Measurements from ENCODE around the gene TSPAN5.

TSPAN5 gene

GRCh38 chr4:98700656-98701055 lies 42.2 kb upstream of the TSPAN5 start:
- TF ChIP-seq ZNF565 (CRISPR knock-in tag; conservative IDR thresholded peaks at IDR 0.05; ENCODE audit: low read depth): no peak
- no peak for TF ChIP-seq ARNTL (CRISPR knock-in tag; IDR thresholded peaks at IDR 0.05; ENCODE audit: borderline replicate concordance, low read depth)
- TF ChIP-seq ZFP3 (CRISPR knock-in tag; IDR thresholded peaks at IDR 0.05): no peak
- TF ChIP-seq ZNF70 (CRISPR knock-in tag; IDR thresholded peaks at IDR 0.05): no peak
- TF ChIP-seq ZFP30 (CRISPR knock-in tag; IDR thresholded peaks at IDR 0.05): no peak
- TF ChIP-seq ZC3H10 (CRISPR knock-in tag; IDR thresholded peaks at IDR 0.05): no peak
- TF ChIP-seq ESRRG (CRISPR knock-in tag; IDR thresholded peaks at IDR 0.05): no peak
- TF ChIP-seq, protein P1, sequence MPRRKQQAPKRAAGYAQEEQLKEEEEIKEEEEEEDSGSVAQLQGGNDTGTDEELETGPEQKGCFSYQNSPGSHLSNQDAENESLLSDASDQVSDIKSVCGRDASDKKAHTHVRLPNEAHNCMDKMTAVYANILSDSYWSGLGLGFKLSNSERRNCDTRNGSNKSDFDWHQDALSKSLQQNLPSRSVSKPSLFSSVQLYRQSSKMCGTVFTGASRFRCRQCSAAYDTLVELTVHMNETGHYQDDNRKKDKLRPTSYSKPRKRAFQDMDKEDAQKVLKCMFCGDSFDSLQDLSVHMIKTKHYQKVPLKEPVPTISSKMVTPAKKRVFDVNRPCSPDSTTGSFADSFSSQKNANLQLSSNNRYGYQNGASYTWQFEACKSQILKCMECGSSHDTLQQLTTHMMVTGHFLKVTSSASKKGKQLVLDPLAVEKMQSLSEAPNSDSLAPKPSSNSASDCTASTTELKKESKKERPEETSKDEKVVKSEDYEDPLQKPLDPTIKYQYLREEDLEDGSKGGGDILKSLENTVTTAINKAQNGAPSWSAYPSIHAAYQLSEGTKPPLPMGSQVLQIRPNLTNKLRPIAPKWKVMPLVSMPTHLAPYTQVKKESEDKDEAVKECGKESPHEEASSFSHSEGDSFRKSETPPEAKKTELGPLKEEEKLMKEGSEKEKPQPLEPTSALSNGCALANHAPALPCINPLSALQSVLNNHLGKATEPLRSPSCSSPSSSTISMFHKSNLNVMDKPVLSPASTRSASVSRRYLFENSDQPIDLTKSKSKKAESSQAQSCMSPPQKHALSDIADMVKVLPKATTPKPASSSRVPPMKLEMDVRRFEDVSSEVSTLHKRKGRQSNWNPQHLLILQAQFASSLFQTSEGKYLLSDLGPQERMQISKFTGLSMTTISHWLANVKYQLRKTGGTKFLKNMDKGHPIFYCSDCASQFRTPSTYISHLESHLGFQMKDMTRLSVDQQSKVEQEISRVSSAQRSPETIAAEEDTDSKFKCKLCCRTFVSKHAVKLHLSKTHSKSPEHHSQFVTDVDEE (CRISPR knock-in tag; IDR thresholded peaks at IDR 0.05): no peak
- TF ChIP-seq, protein P2, sequence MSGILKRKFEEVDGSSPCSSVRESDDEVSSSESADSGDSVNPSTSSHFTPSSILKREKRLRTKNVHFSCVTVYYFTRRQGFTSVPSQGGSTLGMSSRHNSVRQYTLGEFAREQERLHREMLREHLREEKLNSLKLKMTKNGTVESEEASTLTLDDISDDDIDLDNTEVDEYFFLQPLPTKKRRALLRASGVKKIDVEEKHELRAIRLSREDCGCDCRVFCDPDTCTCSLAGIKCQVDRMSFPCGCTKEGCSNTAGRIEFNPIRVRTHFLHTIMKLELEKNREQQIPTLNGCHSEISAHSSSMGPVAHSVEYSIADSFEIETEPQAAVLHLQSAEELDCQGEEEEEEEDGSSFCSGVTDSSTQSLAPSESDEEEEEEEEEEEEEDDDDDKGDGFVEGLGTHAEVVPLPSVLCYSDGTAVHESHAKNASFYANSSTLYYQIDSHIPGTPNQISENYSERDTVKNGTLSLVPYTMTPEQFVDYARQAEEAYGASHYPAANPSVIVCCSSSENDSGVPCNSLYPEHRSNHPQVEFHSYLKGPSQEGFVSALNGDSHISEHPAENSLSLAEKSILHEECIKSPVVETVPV (CRISPR knock-in tag; IDR thresholded peaks at IDR 0.05): no peak
- TF ChIP-seq CSDC2 (CRISPR knock-in tag; IDR thresholded peaks at IDR 0.05): no peak
- TF ChIP-seq OSR1 (CRISPR knock-in tag; IDR thresholded peaks at IDR 0.05): no peak
- TF ChIP-seq TOX (CRISPR knock-in tag; IDR thresholded peaks at IDR 0.05; ENCODE audit: borderline replicate concordance): no peak
- TF ChIP-seq PPARA (CRISPR knock-in tag; IDR thresholded peaks at IDR 0.05; ENCODE audit: borderline replicate concordance): no peak
- TF ChIP-seq RARB (CRISPR knock-in tag; IDR thresholded peaks at IDR 0.05): no peak
- TF ChIP-seq ISL1 (CRISPR knock-in tag; IDR thresholded peaks at IDR 0.05): no peak

GRCh38 chr4:98694076-98694475 lies 35.7 kb upstream of the TSPAN5 start:
- no peak for ATAC-seq
- TF ChIP-seq ZC3H10 (CRISPR knock-in tag; IDR thresholded peaks at IDR 0.05): no peak
- TF ChIP-seq TOX (CRISPR knock-in tag; IDR thresholded peaks at IDR 0.05; ENCODE audit: borderline replicate concordance): no peak
- no peak for TF ChIP-seq ISL1 (CRISPR knock-in tag; IDR thresholded peaks at IDR 0.05)
- no peak for TF ChIP-seq GLIS3 (CRISPR knock-in tag; IDR thresholded peaks at IDR 0.05)
- no peak for TF ChIP-seq ZNF8 (CRISPR knock-in tag; IDR thresholded peaks at IDR 0.05)
- TF ChIP-seq, protein P3, sequence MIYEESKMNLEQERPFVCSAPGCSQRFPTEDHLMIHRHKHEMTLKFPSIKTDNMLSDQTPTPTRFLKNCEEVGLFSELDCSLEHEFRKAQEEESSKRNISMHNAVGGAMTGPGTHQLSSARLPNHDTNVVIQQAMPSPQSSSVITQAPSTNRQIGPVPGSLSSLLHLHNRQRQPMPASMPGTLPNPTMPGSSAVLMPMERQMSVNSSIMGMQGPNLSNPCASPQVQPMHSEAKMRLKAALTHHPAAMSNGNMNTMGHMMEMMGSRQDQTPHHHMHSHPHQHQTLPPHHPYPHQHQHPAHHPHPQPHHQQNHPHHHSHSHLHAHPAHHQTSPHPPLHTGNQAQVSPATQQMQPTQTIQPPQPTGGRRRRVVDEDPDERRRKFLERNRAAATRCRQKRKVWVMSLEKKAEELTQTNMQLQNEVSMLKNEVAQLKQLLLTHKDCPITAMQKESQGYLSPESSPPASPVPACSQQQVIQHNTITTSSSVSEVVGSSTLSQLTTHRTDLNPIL (CRISPR knock-in tag; IDR thresholded peaks at IDR 0.05; ENCODE audit: low read depth): no peak
- TF ChIP-seq, protein P1 (CRISPR knock-in tag; IDR thresholded peaks at IDR 0.05): no peak
- no peak for TF ChIP-seq RARB (CRISPR knock-in tag; IDR thresholded peaks at IDR 0.05)
- TF ChIP-seq PPARA (CRISPR knock-in tag; IDR thresholded peaks at IDR 0.05; ENCODE audit: borderline replicate concordance): no peak
- TF ChIP-seq TCF4 (CRISPR knock-in tag; IDR thresholded peaks at IDR 0.05; ENCODE audit: borderline replicate concordance): no peak
- TF ChIP-seq ZNF565 (CRISPR knock-in tag; conservative IDR thresholded peaks at IDR 0.05; ENCODE audit: low read depth): no peak
- TF ChIP-seq ZFP30 (CRISPR knock-in tag; IDR thresholded peaks at IDR 0.05): no peak
- TF ChIP-seq, protein P4, sequence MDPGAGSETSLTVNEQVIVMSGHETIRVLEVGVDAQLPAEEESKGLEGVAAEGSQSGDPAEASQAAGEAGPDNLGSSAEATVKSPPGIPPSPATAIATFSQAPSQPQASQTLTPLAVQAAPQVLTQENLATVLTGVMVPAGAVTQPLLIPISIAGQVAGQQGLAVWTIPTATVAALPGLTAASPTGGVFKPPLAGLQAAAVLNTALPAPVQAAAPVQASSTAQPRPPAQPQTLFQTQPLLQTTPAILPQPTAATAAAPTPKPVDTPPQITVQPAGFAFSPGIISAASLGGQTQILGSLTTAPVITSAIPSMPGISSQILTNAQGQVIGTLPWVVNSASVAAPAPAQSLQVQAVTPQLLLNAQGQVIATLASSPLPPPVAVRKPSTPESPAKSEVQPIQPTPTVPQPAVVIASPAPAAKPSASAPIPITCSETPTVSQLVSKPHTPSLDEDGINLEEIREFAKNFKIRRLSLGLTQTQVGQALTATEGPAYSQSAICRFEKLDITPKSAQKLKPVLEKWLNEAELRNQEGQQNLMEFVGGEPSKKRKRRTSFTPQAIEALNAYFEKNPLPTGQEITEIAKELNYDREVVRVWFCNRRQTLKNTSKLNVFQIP (CRISPR knock-in tag; IDR thresholded peaks at IDR 0.05; ENCODE audit: borderline replicate concordance, low read depth): no peak
- TF ChIP-seq ESRRG (CRISPR knock-in tag; IDR thresholded peaks at IDR 0.05): no peak
- TF ChIP-seq SNAI2 (CRISPR knock-in tag; IDR thresholded peaks at IDR 0.05): no peak
- TF ChIP-seq CSDC2 (CRISPR knock-in tag; IDR thresholded peaks at IDR 0.05): no peak
- TF ChIP-seq OSR1 (CRISPR knock-in tag; IDR thresholded peaks at IDR 0.05): no peak
- no peak for TF ChIP-seq ZNF70 (CRISPR knock-in tag; IDR thresholded peaks at IDR 0.05)

More at GRCh38 chr4:98700656-98701055, 42.2 kb upstream of the TSPAN5 start:
- ATAC-seq: no peak

Data from SK-N-SH treated with all-trans-retinoic acid at 6 μM for 48 hours (cell line).